Keratinocyte (primary cell): Measurements from ENCODE around the gene RBMS3.

ENCODE experiments used
- CTCF ChIP-seq, 3 experiments: IDR thresholded peaks in 1 of 3; conservative IDR thresholded peaks in 1 of 3; optimal IDR thresholded peaks in 1 of 3; 2 replicates in 2 of 3; 3 replicates in 1 of 3; pipeline versions ENCODE3 to v1.5.1; 2011; ENCODE audit warnings: low read length in 3 of 3, mild to moderate bottlenecking in 3 of 3, moderate library complexity in 2 of 3, control low read depth in 1 of 3, inconsistent platforms in 1 of 3; ENCODE audit not compliant: insufficient read depth in 2 of 3; ENCODE audit errors: extremely low read depth in 1 of 3
- EZH2 ChIP-seq: IDR thresholded peaks from one replicate; pipeline ENCODE4 v1.6.1; 2012; ENCODE audit warnings: inconsistent platforms, mild to moderate bottlenecking, low read length, moderate library complexity

- no peak for TF ChIP-seq CTCF (optimal IDR thresholded peaks at IDR 0.05 in 1 of 3, IDR thresholded peaks at IDR 0.05 in 1 of 3, conservative IDR thresholded peaks at IDR 0.05 in 1 of 3; ENCODE audit: extremely low read depth in 1 of 3, insufficient read depth in 2 of 3, low read length in 3 of 3)
- no peak for TF ChIP-seq EZH2
Observed at GRCh38 chr3:29274667-29275066, 6.2 kb upstream of the RBMS3 start.
